AG10803 (cell line): ENCODE data around the gene TMEM233.

Experiments used
- DNase-seq: peaks from one replicate; pipeline ENCODE4 v3.0.0; 2010; ENCODE audit warnings: low read depth
- H3K4me3 ChIP-seq: 2 replicates; pipeline ENCODE4 v1.5.1; 2011; ENCODE audit warnings: mild to moderate bottlenecking, low read length, control low read depth
- TF ChIP-seq, protein P1 (sequence below): conservative IDR thresholded peaks from 2 replicates; pipeline ENCODE4 v1.5.1; 2011; ENCODE audit warnings: mild to moderate bottlenecking, low read length, control low read depth, inconsistent platforms

The TMEM233 gene

DNA sequence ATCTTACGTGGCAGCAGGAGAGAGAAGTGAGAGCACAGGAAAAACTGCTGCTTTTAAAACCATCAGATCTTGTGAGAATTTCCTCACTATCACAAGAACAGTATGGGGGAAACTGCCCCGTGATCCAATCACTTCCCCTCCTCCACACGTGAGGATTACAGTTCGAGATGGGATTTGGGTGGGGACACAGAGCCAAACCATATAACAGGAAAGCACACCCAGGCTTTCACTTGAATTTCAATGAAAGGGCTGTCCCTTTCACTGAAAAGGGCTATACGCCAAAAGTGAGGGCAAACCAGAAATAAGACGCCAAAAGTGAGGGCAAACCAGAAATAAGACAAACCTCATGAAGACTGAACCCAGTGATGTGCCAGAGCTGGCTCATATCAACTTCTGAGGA lies 22.8 kb upstream of the TMEM233 start:
- TF ChIP-seq, protein P1, sequence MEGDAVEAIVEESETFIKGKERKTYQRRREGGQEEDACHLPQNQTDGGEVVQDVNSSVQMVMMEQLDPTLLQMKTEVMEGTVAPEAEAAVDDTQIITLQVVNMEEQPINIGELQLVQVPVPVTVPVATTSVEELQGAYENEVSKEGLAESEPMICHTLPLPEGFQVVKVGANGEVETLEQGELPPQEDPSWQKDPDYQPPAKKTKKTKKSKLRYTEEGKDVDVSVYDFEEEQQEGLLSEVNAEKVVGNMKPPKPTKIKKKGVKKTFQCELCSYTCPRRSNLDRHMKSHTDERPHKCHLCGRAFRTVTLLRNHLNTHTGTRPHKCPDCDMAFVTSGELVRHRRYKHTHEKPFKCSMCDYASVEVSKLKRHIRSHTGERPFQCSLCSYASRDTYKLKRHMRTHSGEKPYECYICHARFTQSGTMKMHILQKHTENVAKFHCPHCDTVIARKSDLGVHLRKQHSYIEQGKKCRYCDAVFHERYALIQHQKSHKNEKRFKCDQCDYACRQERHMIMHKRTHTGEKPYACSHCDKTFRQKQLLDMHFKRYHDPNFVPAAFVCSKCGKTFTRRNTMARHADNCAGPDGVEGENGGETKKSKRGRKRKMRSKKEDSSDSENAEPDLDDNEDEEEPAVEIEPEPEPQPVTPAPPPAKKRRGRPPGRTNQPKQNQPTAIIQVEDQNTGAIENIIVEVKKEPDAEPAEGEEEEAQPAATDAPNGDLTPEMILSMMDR = no peak
- DNase-seq = no peak
- no peak overlapping the region for H3K4me3 ChIP-seq

DNA sequence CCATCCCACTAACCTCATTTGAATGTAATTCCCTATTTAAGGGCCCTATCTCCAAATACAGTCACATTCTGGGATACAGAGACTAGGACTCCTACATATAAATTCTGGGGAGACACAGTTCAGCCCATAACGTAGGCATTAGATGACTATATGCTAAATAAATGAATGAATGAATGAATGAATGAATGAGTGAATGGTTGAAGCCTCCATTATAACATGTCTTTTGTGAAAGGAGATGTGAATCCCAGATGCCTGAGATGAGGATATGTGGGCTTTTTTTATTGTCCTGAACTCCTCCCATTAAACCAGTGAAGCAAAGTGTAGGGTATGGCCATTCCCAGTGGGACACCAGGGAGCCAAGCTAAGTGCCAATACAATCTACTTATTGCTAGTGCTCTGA lies 20.5 kb upstream of the TMEM233 start:
- TF ChIP-seq, protein P1 = no peak
- H3K4me3 ChIP-seq = no peak overlapping the region
- DNase-seq = no peak

DNA sequence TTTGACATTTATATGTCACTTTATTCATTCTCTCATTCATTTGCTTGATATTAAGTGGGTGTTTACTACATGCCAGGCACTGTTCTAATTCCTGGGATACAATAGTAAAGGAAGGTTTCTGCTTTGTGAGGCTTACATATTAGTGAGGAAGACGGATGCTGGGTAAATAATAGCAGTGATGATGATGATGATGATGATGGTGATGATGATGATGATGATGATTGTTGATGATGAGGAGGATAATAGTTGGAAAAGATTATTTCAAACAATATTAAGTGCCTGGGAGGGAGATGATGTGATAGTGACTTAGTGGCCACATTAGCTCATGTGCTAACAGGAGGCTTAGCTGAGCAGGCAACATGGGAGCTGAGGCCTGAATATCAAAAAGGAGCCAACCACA lies 19.3 kb upstream of the TMEM233 start:
- TF ChIP-seq, protein P1 = no peak
- H3K4me3 ChIP-seq = no peak overlapping the region
- no peak for DNase-seq

DNA sequence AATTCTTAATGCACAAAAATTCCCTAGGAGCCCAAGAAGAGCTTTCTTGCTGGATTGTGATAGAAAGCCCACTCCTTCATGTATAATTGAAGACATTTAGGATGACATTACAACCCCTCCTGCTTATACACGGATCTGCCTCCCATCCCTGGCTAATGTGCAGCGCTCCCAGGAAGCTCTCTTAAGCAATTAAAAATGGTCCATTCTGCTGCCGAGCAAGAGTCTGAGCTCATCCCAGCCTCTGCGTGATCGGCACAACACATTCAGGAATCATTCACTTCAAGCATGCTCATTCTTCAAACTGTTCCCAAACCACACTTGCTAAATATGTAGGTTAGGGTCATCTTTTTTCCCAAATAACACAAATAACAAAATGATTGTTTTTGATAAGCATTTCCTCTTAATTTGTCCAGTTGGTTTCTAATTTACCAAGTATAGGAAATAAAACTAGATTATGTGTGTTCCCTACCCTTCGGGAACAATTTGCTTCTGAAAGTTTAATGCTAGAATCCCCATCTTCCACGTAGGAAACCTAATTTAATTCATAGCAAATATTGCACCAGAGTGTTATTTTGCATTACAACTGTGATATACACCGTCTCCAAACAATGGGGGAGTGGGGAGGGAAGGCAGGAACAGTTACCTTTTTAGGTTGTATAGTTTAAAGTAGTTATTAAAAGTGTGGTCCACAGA lies 17.3 kb upstream of the TMEM233 start:
- DNase-seq = no peak
- H3K4me3 ChIP-seq = no peak overlapping the region
- TF ChIP-seq, protein P1 = no peak

DNA sequence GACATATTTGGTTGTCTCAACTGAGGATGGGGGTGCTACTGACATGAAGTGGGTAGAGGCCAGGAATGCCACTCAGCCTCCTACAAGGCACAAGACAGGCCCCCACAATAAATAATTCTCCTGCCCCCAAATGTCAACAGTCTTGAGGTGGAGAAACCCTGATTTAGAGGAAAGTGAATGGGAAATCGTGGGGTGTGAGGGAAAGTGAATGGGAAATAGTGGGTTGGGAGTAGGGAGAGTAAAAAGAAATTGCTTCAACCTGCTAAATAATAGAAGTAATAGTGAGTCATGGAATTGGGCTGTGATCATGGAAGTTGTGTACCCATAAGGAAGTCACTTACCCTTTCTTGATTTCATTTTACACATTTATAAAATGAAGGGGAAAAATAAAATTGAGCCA lies 16.7 kb upstream of the TMEM233 start:
- no peak overlapping the region for H3K4me3 ChIP-seq
- TF ChIP-seq, protein P1 = no peak

DNA sequence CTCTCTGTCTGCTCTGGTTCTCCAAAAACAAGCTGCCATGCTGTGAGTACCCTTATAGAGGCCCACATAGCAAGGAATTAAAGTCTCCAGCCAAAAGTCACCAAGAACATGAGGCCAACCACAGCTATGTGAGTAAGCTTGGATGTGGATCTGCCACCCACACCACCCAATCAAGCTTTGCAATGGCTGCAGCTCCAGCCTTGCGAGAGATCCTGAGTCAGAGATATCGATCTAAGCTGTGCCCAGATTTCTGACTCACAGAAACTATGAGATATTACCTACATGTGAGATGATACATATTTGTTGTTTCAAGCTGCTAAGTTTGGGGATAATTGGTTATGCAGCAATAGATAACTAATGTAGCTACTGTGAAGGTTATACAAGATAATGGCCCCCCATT lies 15.5 kb upstream of the TMEM233 start:
- DNase-seq = peak; percentile 7
- no peak overlapping the region for H3K4me3 ChIP-seq
- TF ChIP-seq, protein P1 = no peak

More for the DNA sequence above, 16.7 kb upstream of the TMEM233 start:
- DNase-seq = no peak

DNA sequence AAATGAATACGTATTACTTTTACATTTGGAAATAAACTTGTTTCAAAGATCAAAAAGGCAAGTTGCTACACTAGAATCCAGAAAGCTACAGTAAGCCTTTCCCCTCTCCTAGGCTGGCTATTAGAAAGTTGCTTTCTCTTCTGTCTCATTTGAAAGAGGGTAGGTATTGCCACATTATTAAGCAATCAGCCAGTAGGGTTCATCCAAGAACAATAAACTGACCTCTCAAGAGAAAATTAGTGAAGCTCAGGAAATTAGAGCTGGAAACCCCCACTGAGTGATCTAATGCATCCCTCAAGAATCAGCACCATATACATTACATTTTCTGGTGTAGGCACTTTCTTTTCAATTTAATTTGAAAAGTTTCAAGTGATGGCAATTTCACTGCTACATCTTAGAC lies 4.5 kb upstream of the TMEM233 start:
- TF ChIP-seq, protein P1 = no peak
- no peak overlapping the region for H3K4me3 ChIP-seq
- DNase-seq = no peak
